OCI-LY1 (cell line): Measurements from ENCODE around the gene THSD7A.
"Not testable (repeated sequence)": the region's sequence is repeated elsewhere in the genome, so short reads cannot be mapped to it uniquely, and the experiment has no call there.

Experiments
- CTCF ChIP-seq: fragments of 200-600 bp; sonication (generic), shearing (Covaris generic); IDR thresholded peaks from 2 replicates; pipeline ENCODE4 v1.5.1; 2017; ENCODE audit warnings: mild to moderate bottlenecking, antibody characterized with exemption, low read length, moderate library complexity, mixed read lengths
- EZH2 ChIP-seq: fragments of 200-600 bp; sonication (generic), shearing (Covaris generic); IDR thresholded peaks from 2 replicates; pipeline ENCODE4 v1.8.0; 2017; ENCODE audit warnings: borderline replicate concordance, mixed run types, mild to moderate bottlenecking, antibody characterized with exemption, low read length, moderate library complexity, mixed read lengths

GRCh38 chr7:11443934-11444333, 388.1 kb downstream of the THSD7A start:
- TF ChIP-seq CTCF, EZH2: not testable (repeated sequence)
